GM21619 (cell line): ENCODE data around the gene SLC22A12.

Experiments used
- ATAC-seq: cut with Tn5 transposase; IDR thresholded peaks from one replicate; pipeline ENCODE4 v1.9.1; 2021; ENCODE audit not compliant: unreplicated experiment

The SLC22A12 gene

GRCh38 chr11:64621283-64622019 lies 30.4 kb downstream of the SLC22A12 start:
- ATAC-seq, result no peak

- no peak for ATAC-seq
These were observed 31.7 kb downstream of the SLC22A12 start for GRCh38 chr11:64622681-64623080.

GRCh38 chr11:64624883-64625481 lies 34.0 kb downstream of the SLC22A12 start:
- ATAC-seq, result no peak

- ATAC-seq, result no peak
These were observed 35.6 kb downstream of the SLC22A12 start for GRCh38 chr11:64626637-64627036.

- ATAC-seq, result no peak
These were observed 36.4 kb downstream of the SLC22A12 start for GRCh38 chr11:64627371-64627770.

- no peak for ATAC-seq
These were observed 37.6 kb downstream of the SLC22A12 start for GRCh38 chr11:64628596-64628995.

GRCh38 chr11:64629103-64629502 lies 38.1 kb downstream of the SLC22A12 start:
- ATAC-seq, result no peak

GRCh38 chr11:64629796-64630562 lies 39.0 kb downstream of the SLC22A12 start:
- ATAC-seq, result no peak

GRCh38 chr11:64631675-64632074 lies 40.7 kb downstream of the SLC22A12 start:
- ATAC-seq, result no peak

GRCh38 chr11:64632237-64632636 lies 41.2 kb downstream of the SLC22A12 start:
- ATAC-seq, result no peak

GRCh38 chr11:64632654-64633053 lies 41.6 kb downstream of the SLC22A12 start:
- no peak for ATAC-seq

GRCh38 chr11:64633555-64634159 lies 42.6 kb downstream of the SLC22A12 start:
- ATAC-seq, result no peak

- ATAC-seq, result no peak
These were observed 46.5 kb downstream of the SLC22A12 start for GRCh38 chr11:64637334-64638017.

GRCh38 chr11:64638018-64638665 lies 47.1 kb downstream of the SLC22A12 start:
- ATAC-seq, result no peak

- ATAC-seq, result no peak
These were observed 47.8 kb downstream of the SLC22A12 start for GRCh38 chr11:64638829-64639228.

GRCh38 chr11:64639885-64640284 lies 48.9 kb downstream of the SLC22A12 start:
- no peak for ATAC-seq

GRCh38 chr11:64641596-64642417 lies 50.8 kb downstream of the SLC22A12 start:
- no peak for ATAC-seq

GRCh38 chr11:64642418-64642735 lies 51.4 kb downstream of the SLC22A12 start:
- ATAC-seq, result no peak

- ATAC-seq, result no peak
These were observed 51.8 kb downstream of the SLC22A12 start for GRCh38 chr11:64642871-64643255.
